Measurements from ENCODE around the gene XRN1. TPM values are rescaled to one million over a fixed set of nuclear protein-coding genes. Genes with fewer than 3 reads are reported as not detected.

The XRN1 gene
- total RNA-seq, 1 experiment from 2014 or later: 17.5 TPM

GRCh38 chr3:142269767-142270166 is 178.1 kb downstream of the XRN1 start:
- no peak for DNase-seq (ENCODE audit: low read depth)

DNA sequence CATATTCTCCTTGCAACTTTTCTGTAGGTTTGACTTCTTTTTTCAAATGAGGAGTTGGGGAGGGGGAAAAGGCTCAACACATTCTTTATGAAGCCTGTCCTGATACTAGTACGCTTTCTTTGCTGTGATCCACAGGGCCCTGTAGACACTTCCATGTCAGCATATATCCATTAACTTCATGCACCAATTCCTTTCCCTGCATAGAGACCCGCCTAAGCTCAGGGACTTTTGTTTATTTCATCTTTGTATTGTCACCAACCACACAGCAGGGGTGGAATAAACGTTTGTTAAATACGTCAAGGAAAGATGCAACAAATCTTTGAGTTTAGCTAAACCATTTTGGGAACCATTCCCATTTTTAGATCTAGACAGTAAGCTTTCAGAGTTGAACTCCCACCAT is 179.4 kb downstream of the XRN1 start:
- DNase-seq (ENCODE audit: low read depth): no peak

DNA sequence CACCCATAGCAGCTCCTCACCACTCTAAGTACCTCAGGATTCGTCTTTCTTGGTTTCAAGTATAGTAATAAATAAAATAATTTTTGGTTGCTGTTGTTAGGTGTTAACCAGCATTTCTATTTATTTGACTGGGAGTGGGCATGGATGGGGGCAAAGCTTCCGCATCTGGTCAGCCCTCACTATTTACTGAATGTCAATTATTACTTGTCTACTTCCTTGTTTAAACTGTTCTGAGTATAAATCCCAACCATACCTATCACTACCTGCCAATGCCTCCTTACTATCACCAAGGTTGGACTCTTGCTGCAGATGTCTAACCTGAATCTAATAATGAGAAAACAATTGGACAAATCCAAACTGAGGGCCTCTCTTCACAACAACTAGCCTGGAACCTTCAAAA is 180.6 kb downstream of the XRN1 start:
- DNase-seq (ENCODE audit: low read depth): no peak

GRCh38 chr3:142263112-142263511 is 184.7 kb downstream of the XRN1 start:
- no peak for DNase-seq (ENCODE audit: low read depth)

DNA sequence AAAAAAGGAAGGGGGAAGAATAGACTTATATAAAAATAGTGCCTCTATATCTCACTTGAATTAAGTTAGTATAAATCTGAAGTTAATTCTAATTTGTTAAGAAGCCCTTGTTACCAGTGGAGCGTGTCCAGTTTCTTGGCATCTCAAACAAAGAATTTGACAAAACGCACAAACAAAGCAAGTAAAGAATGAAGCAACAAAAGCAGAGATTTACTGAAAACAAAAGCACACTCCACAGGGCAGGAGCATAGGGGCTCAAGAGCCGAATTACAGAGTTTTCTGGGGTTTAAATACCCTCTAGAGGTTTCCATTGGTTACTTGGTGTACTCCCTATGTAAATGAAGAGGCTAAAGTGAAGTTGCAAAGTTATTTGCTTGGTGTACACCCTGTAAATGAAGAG is 188.5 kb downstream of the XRN1 start:
- DNase-seq (ENCODE audit: low read depth): no peak

- no peak for DNase-seq (ENCODE audit: low read depth)
These were observed 191.0 kb downstream of the XRN1 start for GRCh38 chr3:142256712-142257333.

Other genes with a start within 250 kb of the XRN1 start
- gene GK5, start 222.5 kb downstream of the XRN1 start, total RNA-seq (2014; rRNA removed; shearing (Covaris generic)): 16.5 and 17.4 TPM in 2 replicates
- gene ATR, start 130.7 kb upstream of the XRN1 start, total RNA-seq (2014; rRNA removed; shearing (Covaris generic)): 27.0 and 31.2 TPM in 2 replicates
- gene PLS1, start 148.4 kb upstream of the XRN1 start, total RNA-seq (2014; rRNA removed; shearing (Covaris generic)): 30.5 and 31.6 TPM in 2 replicates

All from Daoy (cell line).